Activated T-cell treated with anti-CD3 and anti-CD28 coated beads, Interleukin-2, amount 50 U/mL, for 72 hours (primary cell): Measurements from ENCODE around the gene POT1. TPM values are rescaled to one million over a fixed set of nuclear protein-coding genes. Genes with fewer than 3 reads are reported as not detected.

Experiments
- ATAC-seq, 2 donors: fragments of 150-1000 bp; cut with Tn5 transposase; replicated peaks in 1 of 2; 2 replicates each; pipeline ENCODE4 v1.10.0; 2021; ENCODE audit warnings: moderate library complexity in 2 of 2, mild to moderate bottlenecking in 1 of 2
- DNase-seq, 2 donors: peaks; one replicate each; pipeline ENCODE4 v3.0.0; 2021 to 2022; ENCODE audit warnings: mixed read lengths in 1 of 2
- H3K27ac Mint-ChIP-seq: one replicate; pipeline ENCODE4 v1.8.0; 2022; ENCODE audit warnings: mild to moderate bottlenecking, moderate library complexity, mixed read lengths
- H3K27me3 Mint-ChIP-seq: one replicate; pipeline ENCODE4 v1.8.0; 2022; ENCODE audit warnings: low read depth, mixed read lengths
- H3K36me3 Mint-ChIP-seq, 2 donors: one replicate each; pipeline ENCODE4 v1.8.0; 2022; ENCODE audit warnings: mixed read lengths in 2 of 2, mild to moderate bottlenecking in 1 of 2; ENCODE audit not compliant: insufficient read depth in 2 of 2
- H3K4me1 Mint-ChIP-seq: one replicate; pipeline ENCODE4 v1.8.0; 2022; ENCODE audit warnings: low read depth, mixed read lengths
- H3K4me3 Mint-ChIP-seq, 2 donors: one replicate each; pipeline ENCODE4 v1.8.0; 2022; ENCODE audit warnings: mild to moderate bottlenecking in 2 of 2, mixed read lengths in 2 of 2, moderate library complexity in 2 of 2
- H3K9me3 Mint-ChIP-seq, 2 donors: one replicate each; pipeline ENCODE4 v1.8.0; 2022; ENCODE audit warnings: mixed read lengths in 2 of 2
- total RNA-seq, 2 donors: library from RNA; stranded (reverse); gene quantifications; one replicate each; pipeline ENCODE4 v1.2.3, GENCODE V29; 2022

Gene POT1
- total RNA-seq, 2 donors from 2014 or later = 39.5 to 42.9 TPM

DNA sequence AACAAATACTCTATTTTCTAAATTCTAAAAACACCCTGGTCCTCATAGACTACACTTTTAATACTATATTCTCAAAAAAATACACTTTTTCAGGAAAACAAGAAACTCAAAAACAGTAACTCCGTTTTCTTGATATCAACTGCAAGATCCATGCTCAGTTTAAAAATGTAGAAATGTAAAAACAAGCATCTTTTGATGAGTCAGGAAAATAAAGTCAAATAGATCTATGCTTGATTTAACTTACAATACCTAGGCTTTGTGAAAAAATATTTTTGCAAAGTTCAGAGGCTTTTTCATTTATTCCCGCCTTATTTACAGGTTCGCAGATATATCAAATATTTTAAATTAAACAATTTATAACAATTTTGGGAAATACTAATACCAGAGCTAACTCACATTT is 33.6 kb downstream of the POT1 start:
- no peak overlapping the region for H3K4me3 Mint-ChIP-seq
- H3K27me3 Mint-ChIP-seq = no peaks in the 10 kb centered on the region
- peaks cover 11 to 24% of the 10 kb centered on the region in 2 donors for H3K36me3 Mint-ChIP-seq
- ATAC-seq = no peak
- H3K4me1 Mint-ChIP-seq = peaks cover 9% of the 10 kb centered on the region
- DNase-seq = no peak
- H3K9me3 Mint-ChIP-seq = no peaks in the 10 kb centered on the region
- H3K27ac Mint-ChIP-seq = no peak overlapping the region

- no peak for DNase-seq
- Mint-ChIP-seq H3K36me3 (peaks cover 11 to 31% of the 10 kb centered on the region in 2 donors), H3K4me1 (peaks cover 9% of the 10 kb centered on the region), H3K27me3 (no peaks in the 10 kb centered on the region), H3K27ac (peak overlapping the region; percentile 19), H3K9me3 (no peaks in the 10 kb centered on the region), H3K4me3 (no peak overlapping the region)
- ATAC-seq = no peak
Measured at GRCh38 chr7:124893140-124893827, 36.3 kb downstream of the POT1 start.

- no peak for ATAC-seq
Measured at GRCh38 chr7:124887247-124887646, 42.4 kb downstream of the POT1 start.

DNA sequence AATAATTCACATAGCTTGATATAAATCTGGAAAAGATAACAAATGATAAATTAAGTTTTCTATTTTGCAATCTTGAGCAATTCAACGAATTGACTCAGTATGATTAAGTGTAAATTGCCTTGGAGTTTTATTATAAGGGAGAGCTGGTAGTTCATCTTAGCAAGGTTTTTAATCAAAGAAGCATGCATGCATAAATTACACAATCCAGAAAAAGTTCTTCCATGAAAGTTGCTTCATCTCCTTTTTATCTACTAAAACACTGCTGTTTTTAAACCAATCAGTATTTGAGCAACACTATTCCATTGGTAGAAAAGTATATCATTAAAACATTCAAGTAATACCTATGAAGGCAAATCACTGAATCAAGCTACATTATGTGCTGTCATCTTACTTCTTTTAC is 47.6 kb downstream of the POT1 start:
- no peaks in the 10 kb centered on the region for H3K27me3 Mint-ChIP-seq
- DNase-seq = no peak
- no peak overlapping the region for H3K27ac Mint-ChIP-seq
- ATAC-seq = no peak
- H3K4me3 Mint-ChIP-seq = no peak overlapping the region
- H3K36me3 Mint-ChIP-seq = peaks cover 2 to 6% of the 10 kb centered on the region in 2 donors
- no peaks in the 10 kb centered on the region for H3K9me3 Mint-ChIP-seq
- H3K4me1 Mint-ChIP-seq = no peaks in the 10 kb centered on the region

More at GRCh38 chr7:124887247-124887646, 42.4 kb downstream of the POT1 start:
- H3K27ac Mint-ChIP-seq = no peak overlapping the region
- no peak for DNase-seq
- no peaks in the 10 kb centered on the region for H3K27me3 Mint-ChIP-seq
- H3K36me3 Mint-ChIP-seq = peaks cover 2 to 19% of the 10 kb centered on the region in 2 donors
- no peaks in the 10 kb centered on the region for H3K9me3 Mint-ChIP-seq
- no peak overlapping the region for H3K4me3 Mint-ChIP-seq
- H3K4me1 Mint-ChIP-seq = no peaks in the 10 kb centered on the region

DNA sequence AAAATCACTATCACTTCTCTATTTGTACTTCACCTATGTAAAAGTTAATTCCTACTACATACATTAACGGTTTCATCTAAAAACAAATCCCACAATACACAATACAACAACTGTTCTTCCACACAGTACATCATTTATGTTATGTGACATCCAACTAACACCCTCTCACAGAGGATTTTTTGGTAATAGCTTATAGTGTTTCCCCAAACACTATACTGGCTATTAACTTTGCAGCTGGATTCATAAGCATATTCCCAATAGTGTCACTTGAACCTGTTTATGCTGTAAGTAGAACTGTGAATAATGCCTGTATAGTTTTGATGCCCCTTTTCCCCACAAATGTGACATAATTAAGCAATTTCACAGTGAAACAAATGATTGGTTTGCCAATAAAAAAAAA is 49.9 kb downstream of the POT1 start:
- ATAC-seq (no peak), DNase-seq (no peak)
- Mint-ChIP-seq H3K4me1 (no peaks in the 10 kb centered on the region), H3K4me3 (no peak overlapping the region), H3K27ac (no peak overlapping the region), H3K27me3 (no peaks in the 10 kb centered on the region), H3K36me3 (peaks cover 2 to 6% of the 10 kb centered on the region in 2 donors), H3K9me3 (no peaks in the 10 kb centered on the region)

DNA sequence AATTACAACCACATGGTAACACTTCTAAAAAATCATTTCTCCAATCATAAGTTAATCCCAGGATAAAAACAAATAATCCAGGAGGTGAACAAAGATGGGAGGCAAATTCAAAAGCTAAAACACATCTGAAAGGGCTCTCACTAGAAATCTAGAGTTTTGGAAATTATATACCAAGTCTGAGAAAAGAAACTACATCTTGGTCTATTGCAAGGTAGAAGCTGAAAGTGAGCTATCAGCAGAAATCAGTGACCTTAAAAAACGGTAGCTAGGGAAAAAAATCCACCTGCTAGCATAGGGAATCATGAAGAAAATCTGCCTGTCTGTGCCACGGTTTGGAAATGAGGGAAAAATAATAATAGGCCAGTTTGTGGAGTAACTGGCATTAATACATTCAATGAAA is 50.5 kb downstream of the POT1 start:
- no peaks in the 10 kb centered on the region for H3K27me3 Mint-ChIP-seq
- H3K36me3 Mint-ChIP-seq = peaks cover 2 to 6% of the 10 kb centered on the region in 2 donors
- H3K4me3 Mint-ChIP-seq = no peak overlapping the region
- H3K27ac Mint-ChIP-seq = no peak overlapping the region
- ATAC-seq (no peak), DNase-seq (no peak)
- no peaks in the 10 kb centered on the region for H3K4me1 Mint-ChIP-seq
- H3K9me3 Mint-ChIP-seq = no peaks in the 10 kb centered on the region

DNA sequence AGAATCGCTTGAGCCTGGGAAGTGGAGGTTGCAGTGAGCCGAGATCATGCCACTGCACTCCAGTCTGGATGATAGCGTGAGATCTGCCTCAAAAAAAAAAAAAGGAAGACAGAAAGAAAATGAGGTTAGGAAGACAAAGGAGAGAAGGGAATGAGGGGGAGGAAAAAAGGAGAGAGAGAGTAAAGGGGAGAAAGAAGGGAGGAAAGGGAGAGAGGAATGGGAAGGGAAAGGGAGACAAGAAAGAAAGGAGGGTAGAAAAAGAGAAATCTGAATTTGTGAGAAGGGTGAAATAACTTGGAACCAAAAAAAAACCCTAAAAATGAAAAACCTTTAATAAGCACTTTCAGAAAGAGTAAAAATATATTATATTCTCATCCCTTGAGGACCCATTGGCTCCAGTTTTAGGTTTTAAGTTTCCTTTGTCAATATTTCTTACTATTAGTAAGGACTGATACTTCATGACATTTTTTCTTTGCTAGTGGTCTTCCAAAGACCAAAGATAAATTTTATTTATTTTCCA is 54.9 kb downstream of the POT1 start:
- DNase-seq = no peak
- Mint-ChIP-seq H3K36me3 (peaks cover 4 to 6% of the 10 kb centered on the region in 2 donors), H3K27ac (no peak overlapping the region), H3K27me3 (no peaks in the 10 kb centered on the region), H3K4me1 (no peaks in the 10 kb centered on the region), H3K4me3 (no peak overlapping the region), H3K9me3 (no peaks in the 10 kb centered on the region)
- no peak for ATAC-seq

DNA sequence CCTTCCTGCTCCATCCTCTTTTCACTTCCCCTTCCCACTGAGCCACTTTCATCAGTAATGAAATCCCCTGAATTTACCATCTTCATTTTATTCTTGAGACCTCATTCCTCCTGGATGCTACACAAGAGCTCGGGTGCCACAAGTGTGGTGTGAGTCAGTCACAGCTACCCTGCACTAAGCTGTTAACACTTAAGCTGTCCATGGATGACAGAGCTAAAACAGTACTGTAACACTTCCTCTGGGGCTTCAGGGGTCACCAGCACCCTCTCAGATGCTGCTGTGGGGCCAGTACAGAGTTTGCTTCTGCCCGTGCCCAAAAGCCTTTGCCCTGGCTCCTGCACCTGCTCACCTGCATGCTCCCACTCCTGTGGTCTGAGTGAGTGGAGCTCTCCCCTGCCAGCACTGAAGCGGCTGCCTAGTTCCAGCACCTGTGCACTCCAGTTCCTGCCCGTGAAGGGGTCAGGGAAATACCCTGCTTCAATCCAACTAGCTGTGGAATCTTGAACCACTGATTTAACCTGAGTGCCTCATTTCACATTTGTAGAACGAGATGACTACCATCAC is 71.9 kb downstream of the POT1 start:
- DNase-seq (no peak), ATAC-seq (no peak)
- Mint-ChIP-seq H3K9me3 (no peaks in the 10 kb centered on the region), H3K4me3 (no peak overlapping the region), H3K36me3 (peaks cover 0 to 5% of the 10 kb centered on the region in 2 donors), H3K4me1 (no peaks in the 10 kb centered on the region), H3K27ac (no peak overlapping the region), H3K27me3 (no peaks in the 10 kb centered on the region)

DNA sequence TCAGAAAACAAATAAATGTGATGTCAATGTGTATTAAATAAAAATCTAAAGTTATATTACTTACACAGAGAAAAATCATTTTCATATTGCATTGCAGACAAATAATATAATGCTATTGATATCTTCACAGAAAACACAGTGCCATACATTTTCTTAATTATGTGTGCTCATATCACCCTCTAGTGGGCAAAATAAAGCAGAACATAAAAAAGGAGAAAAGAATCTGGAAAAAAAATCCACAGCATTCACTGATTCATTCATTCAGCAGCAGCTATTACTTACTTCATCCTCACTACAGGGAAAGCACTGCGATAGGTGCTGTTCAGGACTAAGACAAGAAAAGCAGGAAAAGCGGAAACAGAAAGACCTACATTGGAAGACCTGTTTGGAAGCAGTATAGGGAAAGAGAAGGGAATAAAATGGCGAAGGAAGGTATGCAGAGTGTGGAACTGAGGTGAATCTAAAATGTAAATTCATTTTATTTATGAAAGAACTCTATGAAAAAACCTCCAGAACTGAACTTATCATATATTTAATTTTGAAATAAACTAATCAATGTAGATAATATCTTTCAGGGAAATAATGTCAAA is 73.2 kb downstream of the POT1 start:
- no peaks in the 10 kb centered on the region for H3K9me3 Mint-ChIP-seq
- H3K27ac Mint-ChIP-seq = no peak overlapping the region
- DNase-seq (no peak), ATAC-seq (no peak)
- no peaks in the 10 kb centered on the region for H3K27me3 Mint-ChIP-seq
- H3K4me3 Mint-ChIP-seq = no peak overlapping the region
- peaks cover 3 to 7% of the 10 kb centered on the region in 2 donors for H3K36me3 Mint-ChIP-seq
- no peaks in the 10 kb centered on the region for H3K4me1 Mint-ChIP-seq

- ATAC-seq (no peak), DNase-seq (no peak)
- no peaks in the 10 kb centered on the region for H3K27me3 Mint-ChIP-seq
- H3K4me1 Mint-ChIP-seq = no peaks in the 10 kb centered on the region
- peaks cover 0 to 7% of the 10 kb centered on the region in 2 donors for H3K36me3 Mint-ChIP-seq
- H3K9me3 Mint-ChIP-seq = no peaks in the 10 kb centered on the region
- no peak overlapping the region for H3K27ac Mint-ChIP-seq
- H3K4me3 Mint-ChIP-seq = no peak overlapping the region
Measured at GRCh38 chr7:124843336-124843735, 86.3 kb downstream of the POT1 start.

- no peaks in the 10 kb centered on the region for H3K4me1 Mint-ChIP-seq
- ATAC-seq = no peak
Measured at GRCh38 chr7:124840435-124840834, 89.2 kb downstream of the POT1 start.

GRCh38 chr7:124839687-124840086 is 89.9 kb downstream of the POT1 start:
- ATAC-seq = no peak
- no peaks in the 10 kb centered on the region for H3K4me1 Mint-ChIP-seq
- H3K27ac Mint-ChIP-seq = no peak overlapping the region
- DNase-seq = no peak
- H3K36me3 Mint-ChIP-seq = peaks cover 0 to 3% of the 10 kb centered on the region in 2 donors
- no peak overlapping the region for H3K4me3 Mint-ChIP-seq
- H3K9me3 Mint-ChIP-seq = no peaks in the 10 kb centered on the region
- H3K27me3 Mint-ChIP-seq = no peaks in the 10 kb centered on the region

More at GRCh38 chr7:124840435-124840834, 89.2 kb downstream of the POT1 start:
- DNase-seq = no peak
- Mint-ChIP-seq H3K36me3 (peaks cover 0 to 3% of the 10 kb centered on the region in 2 donors), H3K27me3 (no peaks in the 10 kb centered on the region), H3K4me3 (no peak overlapping the region), H3K9me3 (no peaks in the 10 kb centered on the region), H3K27ac (no peak overlapping the region)

DNA sequence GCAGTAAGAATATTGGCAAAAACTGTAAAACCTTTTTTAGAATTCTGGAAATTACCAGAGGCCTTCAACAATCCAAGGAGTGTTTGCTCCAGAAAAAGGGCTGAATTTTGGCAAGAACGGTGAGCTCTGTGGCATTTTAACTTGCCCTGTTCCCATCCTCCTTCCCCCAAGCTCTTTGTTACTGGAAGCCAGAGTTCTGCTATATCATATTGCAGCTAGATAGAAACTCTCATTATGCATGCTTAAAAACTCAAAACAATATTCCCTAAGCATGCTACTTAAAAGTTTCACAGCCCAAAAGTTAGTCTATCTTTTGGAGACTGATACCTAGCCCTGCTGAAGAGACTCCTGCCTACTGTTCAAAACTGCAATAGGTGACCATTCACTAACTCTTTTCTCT is 93.5 kb downstream of the POT1 start:
- H3K27ac Mint-ChIP-seq = no peak overlapping the region

More for the DNA sequence above, 93.5 kb downstream of the POT1 start:
- ATAC-seq (no peak), DNase-seq (no peak)
- peaks cover 2 to 5% of the 10 kb centered on the region in 2 donors for H3K36me3 Mint-ChIP-seq
- H3K27me3 Mint-ChIP-seq = no peaks in the 10 kb centered on the region
- no peak overlapping the region for H3K4me3 Mint-ChIP-seq
- H3K9me3 Mint-ChIP-seq = no peaks in the 10 kb centered on the region
- H3K4me1 Mint-ChIP-seq = no peaks in the 10 kb centered on the region
